ENCODE data around the gene BABAM2. TPM values are rescaled to one million over a fixed set of nuclear protein-coding genes. Genes with fewer than 3 reads are reported as not detected.

BABAM2 gene
- total RNA-seq, 4 donors from 2014 or later = 35.5 to 44.9 (median 39.9) TPM

- TF ChIP-seq POLR2AphosphoS5 (IDR thresholded peaks at IDR 0.05) (no peak), CTCF (IDR thresholded peaks at IDR 0.05) (no peak), EP300 (IDR thresholded peaks at IDR 0.05) (no peak), POLR2A (IDR thresholded peaks at IDR 0.05; ENCODE audit: low read depth) (no peak)
- 63% methylated on average over 4 of the region's 4 CpGs for WGBS
- DNase-seq (ENCODE audit: extremely low spot score) = no peak
- Histone ChIP-seq H3K27me3 (no peaks in the 10 kb centered on the region), H3K9me3 (no peaks in the 10 kb centered on the region), H3K36me3 (no peaks in the 10 kb centered on the region), H3K27ac (replicated peaks in 1 of 4) (no peak overlapping the region), H3K4me3 (no peak overlapping the region), H3K4me1 (peaks cover 13 to 27% (median 18%) of the 10 kb centered on the region in 4 donors)
- intact Hi-C loops (cut with DNase I) = no loop called here
Observed at GRCh38 chr2:28231110-28231631, 340.6 kb downstream of the BABAM2 start.

- no peak for DNase-seq (ENCODE audit: extremely low spot score)
- peaks cover 13 to 27% (median 18%) of the 10 kb centered on the region in 4 donors for H3K4me1 ChIP-seq
- no peak overlapping the region for H3K27ac ChIP-seq (replicated peaks in 1 of 4)
- no peaks in the 10 kb centered on the region for H3K27me3 ChIP-seq
- H3K36me3 ChIP-seq = peaks cover 0 to 4% (median 2%) of the 10 kb centered on the region in 4 donors
- intact Hi-C loops (cut with DNase I) = no loop called here
- H3K9me3 ChIP-seq = no peaks in the 10 kb centered on the region
- TF ChIP-seq POLR2AphosphoS5 (IDR thresholded peaks at IDR 0.05) (no peak), POLR2A (IDR thresholded peaks at IDR 0.05; ENCODE audit: low read depth) (no peak), EP300 (IDR thresholded peaks at IDR 0.05) (no peak), CTCF (IDR thresholded peaks at IDR 0.05) (no peak)
- WGBS = 97% methylated on average over 5 of the region's 5 CpGs
- no peak overlapping the region for H3K4me3 ChIP-seq
Observed at GRCh38 chr2:28232295-28232694, 341.8 kb downstream of the BABAM2 start.

- TF ChIP-seq POLR2A (IDR thresholded peaks at IDR 0.05; ENCODE audit: low read depth) (no peak), EP300 (IDR thresholded peaks at IDR 0.05) (no peak), POLR2AphosphoS5 (IDR thresholded peaks at IDR 0.05) (no peak), CTCF (IDR thresholded peaks at IDR 0.05) (no peak)
- H3K27ac ChIP-seq (replicated peaks in 1 of 4) = peak overlapping the region in 2 of 4 donors; percentile 41 to 50
- no peaks in the 10 kb centered on the region for H3K27me3 ChIP-seq
- no peak overlapping the region for H3K4me3 ChIP-seq
- WGBS = 49% methylated on average over 6 of the region's 6 CpGs
- peaks cover 0 to 9% (median 6%) of the 10 kb centered on the region in 4 donors for H3K36me3 ChIP-seq
- intact Hi-C loops (cut with DNase I) = no loop called here
- DNase-seq (ENCODE audit: extremely low spot score) = no peak
- H3K9me3 ChIP-seq = no peaks in the 10 kb centered on the region
- H3K4me1 ChIP-seq = peaks cover 14 to 27% (median 18%) of the 10 kb centered on the region in 4 donors
Observed at GRCh38 chr2:28233164-28233676, 342.7 kb downstream of the BABAM2 start.

DNA sequence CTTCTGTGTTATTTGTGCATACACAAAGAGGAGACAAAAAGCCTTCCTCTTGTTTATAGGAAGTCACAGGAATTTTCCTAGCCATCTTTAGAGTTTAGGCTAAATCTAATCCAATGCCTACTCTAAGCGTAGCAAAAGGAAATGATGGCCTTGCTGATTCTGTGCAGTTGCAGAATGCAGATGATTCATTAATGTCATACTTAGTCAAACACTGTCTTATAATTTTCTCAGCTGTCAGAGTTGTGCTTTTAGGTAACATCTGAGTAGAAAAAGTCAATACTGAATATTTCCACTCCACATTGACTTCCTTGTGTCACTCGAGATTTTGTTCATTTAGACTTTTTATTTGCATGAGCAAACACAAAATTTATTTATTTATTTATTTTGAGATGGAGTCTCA, 344.3 kb downstream of the BABAM2 start:
- Histone ChIP-seq H3K27ac (replicated peaks in 1 of 4) (no peak overlapping the region), H3K27me3 (no peaks in the 10 kb centered on the region), H3K9me3 (no peaks in the 10 kb centered on the region), H3K4me3 (no peak overlapping the region), H3K4me1 (peaks cover 16 to 27% (median 19%) of the 10 kb centered on the region in 4 donors), H3K36me3 (peaks cover 0 to 9% (median 6%) of the 10 kb centered on the region in 4 donors)
- TF ChIP-seq POLR2AphosphoS5 (IDR thresholded peaks at IDR 0.05) = no peak
- no peak for TF ChIP-seq CTCF (IDR thresholded peaks at IDR 0.05)
- no peak for TF ChIP-seq POLR2A (IDR thresholded peaks at IDR 0.05; ENCODE audit: low read depth)
- TF ChIP-seq EP300 (IDR thresholded peaks at IDR 0.05) = no peak
- WGBS = 94% methylated on average over 2 of the region's 2 CpGs
- intact Hi-C loops (cut with DNase I) = no loop called here
- no peak for DNase-seq (ENCODE audit: extremely low spot score)

All from esophagus muscularis mucosa (tissue), 4 donors.